GM21367 (cell line): ENCODE results near the gene SIGLEC9.

Source experiments
- ATAC-seq: cut with Tn5 transposase; IDR thresholded peaks from one replicate; pipeline ENCODE4 v1.9.1; 2021; ENCODE audit not compliant: unreplicated experiment

Gene SIGLEC9

DNA sequence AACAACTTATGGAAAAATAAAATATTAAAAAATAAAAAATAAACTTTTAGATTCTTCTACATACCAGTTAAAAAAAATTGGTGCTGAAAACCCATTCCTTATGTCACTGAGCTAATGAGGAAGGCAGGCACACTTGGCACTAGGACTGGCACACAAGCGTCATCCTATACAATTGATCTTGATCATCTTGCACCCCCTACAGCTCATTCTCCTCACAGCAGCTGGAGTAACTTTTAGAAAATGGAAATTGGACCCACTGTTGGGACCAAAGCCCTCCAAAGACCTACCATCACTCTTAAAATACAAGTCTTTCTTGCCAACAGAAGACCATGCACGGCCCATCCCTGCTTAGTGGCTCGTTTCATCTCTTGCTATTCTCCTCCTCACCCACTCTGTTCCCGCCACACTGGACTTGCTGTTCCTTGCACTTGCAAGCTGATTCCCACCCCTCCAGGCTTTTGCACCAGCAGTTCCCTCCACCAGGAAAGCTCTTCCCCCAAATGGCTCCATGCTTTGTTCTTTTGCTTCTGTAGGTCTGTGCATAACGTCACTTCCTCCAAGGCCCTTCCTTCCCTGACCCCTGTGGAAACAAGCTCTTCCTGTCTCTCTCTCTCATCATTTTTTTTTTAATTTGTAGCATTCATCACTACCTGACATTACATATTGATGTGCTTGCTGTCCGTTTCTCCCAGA is 28.1 kb upstream of the SIGLEC9 start:
- no peak for ATAC-seq

DNA sequence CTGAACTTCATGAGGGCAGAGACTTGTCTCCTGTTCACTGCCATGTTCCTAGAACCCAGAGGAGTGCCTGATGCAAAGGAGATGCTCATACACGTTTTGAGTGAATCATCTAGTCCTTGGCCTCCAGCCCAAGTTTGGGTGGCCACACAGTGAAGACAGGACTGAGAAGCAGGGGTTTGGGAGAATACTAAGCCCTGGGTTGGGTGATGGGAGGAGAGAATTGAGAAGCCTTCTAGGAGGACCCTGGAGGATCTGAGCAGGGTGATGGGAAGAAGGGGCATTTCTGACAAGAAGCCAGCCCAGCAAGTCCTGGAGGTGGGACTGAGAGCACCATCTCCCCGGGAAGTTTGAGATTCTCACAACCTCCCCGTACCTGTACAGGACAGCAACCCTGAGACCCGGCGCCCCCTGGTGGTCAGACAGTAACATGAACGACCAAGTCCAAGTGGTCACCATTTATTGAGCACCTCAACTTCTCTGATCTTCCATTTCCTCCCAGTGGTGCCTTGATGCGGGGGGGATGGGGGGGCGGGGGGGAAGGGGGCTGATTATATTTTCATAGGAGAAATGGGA is 27.5 kb upstream of the SIGLEC9 start:
- ATAC-seq = no peak

DNA sequence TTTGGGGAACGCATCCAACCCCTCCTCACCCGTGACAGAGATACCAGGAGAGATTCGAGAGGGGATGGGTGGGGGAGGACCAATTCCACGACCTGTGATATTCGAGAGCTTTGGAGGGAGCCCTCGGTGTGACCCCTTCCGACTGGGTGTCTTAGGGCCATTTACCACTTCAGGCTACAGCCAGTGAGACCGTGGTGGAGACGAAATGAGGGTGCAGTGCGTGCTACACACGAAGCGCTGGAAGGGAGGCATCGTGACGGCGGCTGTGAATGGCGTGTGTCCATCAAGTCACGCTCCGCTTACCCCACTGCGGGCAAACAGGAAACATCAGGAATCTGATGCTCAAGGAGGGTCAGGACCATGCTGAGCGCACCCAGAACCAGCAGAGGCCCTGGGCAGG is 26.9 kb upstream of the SIGLEC9 start:
- ATAC-seq = no peak

DNA sequence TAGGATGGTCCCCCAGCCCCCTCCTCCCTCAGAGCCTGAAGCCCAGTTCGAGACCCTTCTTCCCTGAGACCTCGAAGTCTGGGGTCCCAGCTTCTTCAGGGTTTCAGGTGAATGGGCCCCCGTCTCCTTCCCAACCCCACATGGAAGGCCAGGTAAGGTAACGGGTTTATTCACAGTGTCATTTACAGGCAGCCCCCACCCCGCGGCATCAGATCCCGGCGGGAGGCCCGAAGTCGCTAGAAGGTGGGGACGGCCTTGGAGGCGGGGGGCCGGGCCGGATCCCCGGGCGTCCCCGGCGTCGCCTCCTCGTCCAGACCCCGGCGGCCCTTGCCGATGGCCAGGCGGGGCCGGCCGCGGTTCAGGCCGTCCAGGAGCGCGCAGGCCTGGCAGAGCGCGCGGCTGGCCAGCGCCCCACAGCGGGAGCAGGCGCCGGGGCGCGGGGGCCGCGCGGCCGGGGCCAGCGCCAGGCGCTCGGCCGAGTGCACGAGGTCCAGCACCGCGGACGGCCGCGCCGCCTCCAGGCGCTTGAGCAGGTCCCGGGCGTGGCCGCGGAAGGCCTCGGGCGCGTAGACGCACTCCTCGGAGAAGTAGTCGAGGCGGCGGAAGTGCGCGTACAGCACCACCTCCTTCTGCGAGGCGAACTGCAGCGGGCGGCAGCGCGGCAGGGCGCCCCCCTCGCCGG is 26.2 kb upstream of the SIGLEC9 start:
- no peak for ATAC-seq

DNA sequence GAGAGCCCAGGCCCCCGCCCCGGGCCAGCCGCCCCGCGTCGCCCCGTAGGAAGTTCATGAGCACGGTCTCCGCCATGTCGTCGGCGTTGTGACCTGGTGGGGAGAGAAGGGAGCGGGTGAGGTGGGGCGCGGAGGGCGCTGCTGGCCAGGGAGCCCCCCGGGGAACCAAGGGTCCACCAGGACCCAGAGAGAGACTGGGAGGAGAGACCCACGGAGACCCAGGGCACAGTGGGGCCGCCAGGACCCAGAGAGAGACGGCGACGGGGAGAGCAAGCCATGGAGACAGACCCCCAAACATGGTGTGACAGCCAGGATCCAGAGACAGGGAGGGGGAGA is 25.7 kb upstream of the SIGLEC9 start:
- ATAC-seq = no peak

DNA sequence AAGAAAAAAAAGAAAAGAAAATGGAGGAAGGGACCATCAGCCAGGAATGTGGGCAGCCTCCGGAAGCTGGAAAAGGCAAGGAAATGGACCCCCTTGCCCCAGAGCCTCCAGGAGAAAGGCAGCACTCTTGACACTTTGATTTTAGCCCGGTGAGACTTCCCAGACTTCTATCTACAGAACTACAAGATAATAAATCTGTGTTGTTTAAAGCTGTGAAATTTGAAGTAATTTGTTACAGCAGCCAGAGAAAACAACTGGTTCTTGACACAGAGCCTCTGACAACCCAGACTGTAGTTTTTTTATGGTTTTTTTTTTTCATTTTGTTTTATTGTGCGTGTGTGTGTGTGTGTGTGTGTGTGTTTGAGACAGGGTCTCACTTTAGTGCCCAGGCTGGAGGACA is 24.1 kb upstream of the SIGLEC9 start:
- ATAC-seq = no peak

DNA sequence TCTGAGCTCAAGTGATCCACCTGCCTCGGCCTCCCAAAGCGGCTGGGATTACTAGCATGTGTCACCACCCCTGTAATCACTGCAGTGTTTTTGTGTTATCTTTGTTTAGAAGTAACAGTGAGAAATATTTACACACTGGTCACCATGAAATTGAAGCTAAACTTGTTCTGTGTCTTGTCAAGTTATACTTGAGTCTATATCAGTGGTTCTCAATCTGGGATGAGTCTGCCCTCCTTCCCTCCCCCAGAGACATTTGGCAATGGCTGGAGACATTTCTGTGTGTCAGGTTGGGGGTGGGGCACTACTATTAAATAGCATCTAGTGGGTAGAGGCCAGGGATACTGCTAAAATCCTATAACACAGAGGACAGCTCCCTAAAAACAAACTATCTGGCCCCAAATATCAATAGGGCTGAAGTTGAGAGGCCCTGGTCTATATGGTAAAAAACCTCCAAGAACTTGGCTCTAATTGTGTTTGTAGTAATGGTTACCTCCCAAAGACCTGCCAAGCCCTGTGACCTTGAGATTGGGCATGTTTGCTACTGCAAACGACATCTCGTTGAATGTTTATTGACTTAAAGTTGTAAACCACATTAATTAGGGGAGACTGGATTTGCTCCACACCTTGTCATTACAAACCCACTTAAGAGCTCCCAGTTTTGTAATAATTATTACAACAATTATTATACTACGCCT is 23.4 kb upstream of the SIGLEC9 start:
- ATAC-seq = no peak

DNA sequence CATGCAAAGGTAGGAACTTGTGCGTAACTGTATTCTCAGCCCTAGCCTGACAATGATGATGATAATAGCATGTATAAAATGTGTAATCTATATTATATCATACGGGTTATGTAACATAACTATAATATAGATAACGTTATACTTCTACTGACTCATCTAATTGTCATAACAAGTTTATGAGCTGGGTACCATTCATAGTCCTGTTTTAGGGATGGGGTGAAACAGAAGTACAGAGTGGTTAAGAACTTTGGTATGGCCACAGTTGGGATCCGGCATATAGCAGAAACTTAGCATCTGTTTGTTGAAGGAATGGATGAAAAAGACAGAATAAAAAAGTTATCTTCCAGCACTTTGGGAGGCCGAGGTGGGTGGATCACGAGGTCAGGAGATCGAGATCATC is 21.7 kb upstream of the SIGLEC9 start:
- ATAC-seq = no peak

DNA sequence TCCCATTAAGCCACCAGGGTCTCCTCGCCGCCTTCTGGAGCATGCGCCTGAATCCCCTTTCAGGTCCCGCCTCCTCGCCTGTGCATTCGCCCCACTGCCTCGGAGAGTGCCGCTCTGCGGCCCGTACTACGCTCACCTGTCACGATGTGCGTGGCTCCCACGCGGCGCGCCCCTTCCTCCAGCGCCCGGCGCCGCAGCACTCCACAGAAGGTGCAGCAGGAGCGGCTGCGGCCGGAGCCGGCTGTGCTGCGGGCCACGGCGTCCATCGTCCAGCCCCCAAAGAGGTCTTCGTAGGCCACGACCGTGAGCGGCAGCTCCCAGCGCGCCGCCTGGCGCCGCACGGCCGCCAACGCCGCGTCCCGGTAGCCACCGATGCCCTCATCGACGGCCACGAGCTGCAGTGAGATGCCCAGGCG is 20.8 kb upstream of the SIGLEC9 start:
- no peak for ATAC-seq

DNA sequence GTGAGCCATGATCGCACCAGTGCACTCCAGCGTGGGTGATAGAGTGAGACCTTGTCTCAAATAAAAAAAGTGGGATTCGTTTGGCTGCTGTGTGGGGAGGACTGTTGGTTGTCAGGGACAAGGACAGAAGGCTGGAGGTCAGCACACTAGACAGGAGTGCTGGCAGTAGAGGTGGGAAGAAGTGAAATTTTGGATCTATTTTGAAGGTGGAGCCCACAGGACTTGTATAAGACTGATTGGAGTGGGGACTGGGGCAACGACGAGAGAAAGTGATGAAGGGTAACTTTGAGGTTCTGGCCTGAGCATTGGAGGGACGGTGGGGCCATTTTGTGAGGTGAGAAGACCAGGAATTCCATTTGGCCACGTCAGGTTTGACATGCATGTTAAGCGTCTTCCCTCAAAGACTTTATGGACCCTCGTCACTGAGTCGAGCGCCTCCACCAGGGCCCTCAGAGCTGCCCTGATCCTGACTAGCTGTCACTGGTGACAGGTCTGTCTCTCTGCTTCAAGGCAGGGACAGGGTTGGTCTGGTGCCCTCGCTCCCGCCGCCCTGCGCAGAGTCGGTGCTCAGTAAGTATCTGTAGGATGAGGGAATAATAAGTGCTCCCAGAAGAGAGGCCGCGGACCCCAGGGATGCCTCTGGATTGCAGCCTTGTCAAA is 17.2 kb upstream of the SIGLEC9 start:
- no peak for ATAC-seq

DNA sequence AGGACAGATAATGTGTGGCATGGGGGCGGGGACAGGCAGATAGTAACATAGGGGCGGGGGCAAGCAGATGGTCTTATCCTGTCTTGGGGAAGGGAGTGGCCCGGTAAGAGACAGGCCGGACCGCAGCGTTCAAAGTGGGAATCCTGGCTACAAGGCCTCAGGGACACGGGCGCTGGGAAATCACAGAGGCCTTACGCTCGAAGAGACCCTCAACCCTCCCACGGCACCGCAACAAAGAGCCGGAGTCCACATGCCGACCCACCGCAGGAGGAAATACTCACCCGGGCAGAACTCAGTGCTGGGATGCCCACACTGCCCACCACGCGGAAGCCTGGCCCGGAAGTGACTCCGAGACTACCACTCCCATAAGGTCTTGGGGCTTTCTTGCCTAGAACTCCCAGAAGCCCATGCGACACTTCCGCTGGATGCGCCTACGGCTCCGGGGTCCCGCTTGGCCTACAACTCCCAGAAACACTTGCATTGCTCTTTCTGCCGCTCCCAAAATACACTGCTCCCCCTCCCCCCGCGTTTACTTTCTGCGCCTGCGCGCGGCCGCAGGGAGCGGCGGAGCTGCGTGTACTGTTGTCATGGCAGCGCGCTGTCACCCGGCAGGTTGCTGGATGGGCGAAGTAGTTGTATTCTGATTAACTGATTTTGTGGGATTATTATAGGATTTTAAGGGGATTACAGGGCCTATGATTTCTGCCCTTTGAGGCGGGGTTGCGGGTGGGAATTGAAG is 16.5 kb upstream of the SIGLEC9 start, which contains the start of gene CTU1:
TSS of gene CTU1 (minus strand) at position 344 of the 739 bp plus-strand sequence. CDS start 3,840 bp downstream, outside the sequence.
- ATAC-seq = peak; percentile 90

DNA sequence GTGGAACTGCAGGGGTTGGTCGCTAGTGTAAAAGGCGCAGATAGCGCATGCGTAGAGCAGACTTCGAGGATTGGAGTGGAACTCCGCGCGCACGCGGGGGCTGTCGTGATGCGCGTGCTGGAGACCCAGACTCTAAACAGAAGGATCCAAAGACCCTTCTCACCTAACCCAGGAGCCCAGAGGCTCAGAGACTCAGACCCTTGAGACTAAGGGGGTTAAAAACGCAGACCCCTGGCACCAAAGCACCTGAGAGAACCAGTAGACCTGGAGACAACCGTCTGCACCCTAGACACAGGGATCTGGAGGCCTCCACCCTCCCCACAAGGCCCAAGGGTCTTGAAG is 15.9 kb upstream of the SIGLEC9 start:
- ATAC-seq = peak; percentile 16

DNA sequence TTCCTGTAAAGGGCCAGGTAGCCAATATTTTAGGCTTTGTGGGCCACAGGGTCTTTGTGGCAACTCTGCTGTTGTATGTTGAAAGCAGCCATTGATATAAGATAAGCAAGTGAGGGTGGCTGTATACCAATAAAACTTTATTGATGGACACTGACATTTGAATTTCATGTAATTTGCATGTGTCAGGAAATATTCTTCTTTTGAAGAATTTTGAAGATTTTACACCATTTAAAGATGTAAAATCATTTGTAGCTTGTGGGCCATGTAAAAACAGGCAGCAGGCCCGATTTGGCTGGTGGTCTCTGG is 14.1 kb upstream of the SIGLEC9 start:
- ATAC-seq = no peak

DNA sequence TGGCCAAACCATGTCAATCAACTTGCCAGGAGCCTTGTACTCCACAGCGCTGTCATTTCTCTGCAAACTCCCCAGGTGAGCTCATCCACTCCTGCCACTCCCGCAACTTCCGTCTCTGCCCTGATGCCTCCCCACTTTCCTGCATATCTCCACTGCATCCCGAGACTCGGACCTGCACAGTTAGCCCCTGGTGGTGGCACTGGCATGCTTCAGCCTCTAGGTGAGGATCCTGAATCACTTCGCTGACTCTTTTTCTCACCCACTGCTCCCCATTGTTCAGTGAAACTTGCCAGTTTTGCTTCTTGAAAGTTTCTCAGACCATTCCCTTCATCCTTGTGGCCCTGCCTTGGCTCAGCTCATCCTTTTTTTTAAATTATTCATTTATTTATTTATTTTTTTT is 13.1 kb upstream of the SIGLEC9 start:
- ATAC-seq = no peak

DNA sequence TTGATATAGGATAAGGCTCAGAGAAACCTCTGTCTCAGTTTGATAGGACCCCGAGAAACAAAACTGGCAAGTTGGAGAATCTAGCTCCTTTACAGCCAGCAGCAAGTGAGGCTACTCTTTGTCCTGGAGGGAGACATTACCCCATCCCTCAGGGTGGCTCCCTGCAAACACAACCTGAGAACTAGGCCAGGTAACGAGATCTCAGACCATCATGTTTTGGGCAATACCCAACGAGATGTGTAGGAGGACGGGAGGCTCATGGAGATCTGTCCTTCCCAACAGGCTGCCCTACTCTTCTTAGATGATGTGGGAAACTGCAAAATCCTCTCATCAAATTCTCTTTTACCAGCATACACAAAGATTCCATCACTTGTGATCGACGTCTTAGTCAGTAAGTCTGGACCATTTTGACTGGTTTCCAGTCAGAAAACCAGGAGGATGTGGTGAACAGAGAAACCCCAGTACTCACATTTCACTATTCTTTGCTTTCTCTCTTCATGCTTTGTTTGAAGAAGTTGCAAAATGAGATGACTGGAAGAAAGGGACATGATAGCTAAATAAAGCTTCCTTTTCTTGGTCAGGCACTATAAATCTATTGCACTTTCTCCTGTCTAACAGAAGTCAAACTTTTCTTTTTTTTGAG is 10.5 kb upstream of the SIGLEC9 start:
- no peak for ATAC-seq

DNA sequence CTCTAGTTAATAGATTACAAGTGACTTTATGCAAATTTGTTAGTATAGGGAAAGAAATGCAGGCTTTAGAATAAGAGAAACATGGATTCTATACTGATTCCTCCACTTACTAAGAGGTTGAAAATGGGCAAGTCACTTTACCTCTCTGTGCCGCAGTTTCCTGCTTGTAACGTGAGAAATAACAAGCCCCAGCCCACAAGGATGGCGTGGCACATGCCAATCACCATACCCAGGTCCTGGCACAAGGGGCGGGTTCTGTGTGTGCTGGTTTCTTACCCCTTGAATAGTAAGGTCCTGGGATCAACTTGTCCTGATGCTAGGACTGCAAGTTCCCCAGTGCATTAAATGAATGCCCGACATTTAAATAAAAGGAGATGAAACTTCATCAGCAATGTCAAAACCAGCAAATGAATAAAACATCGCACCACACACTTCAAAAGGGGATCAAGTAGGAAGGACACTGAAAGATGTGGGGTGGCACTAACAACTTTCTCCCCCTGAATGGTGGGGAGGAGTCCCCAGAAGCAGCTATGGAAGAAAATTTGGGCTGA is 7.9 kb upstream of the SIGLEC9 start:
- no peak for ATAC-seq

DNA sequence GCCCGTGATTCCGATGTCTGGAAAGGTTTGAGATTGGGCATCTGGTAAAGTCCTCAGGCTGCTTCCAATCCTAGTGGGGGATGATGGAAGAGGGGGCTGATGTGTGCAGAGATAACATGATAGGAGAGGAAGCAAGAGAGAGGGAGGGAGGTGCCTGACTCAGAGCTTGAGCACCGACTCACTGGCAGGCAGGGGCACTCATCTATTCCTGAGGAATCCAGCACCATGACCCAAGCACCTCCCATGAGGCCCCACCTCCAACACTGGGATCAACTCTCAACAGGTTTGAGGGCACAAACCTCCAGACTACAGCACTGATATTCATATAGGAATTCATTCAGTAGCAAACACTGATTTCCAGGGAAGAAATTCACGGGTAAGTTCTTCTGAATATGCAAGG is 5.6 kb upstream of the SIGLEC9 start:
- no peak for ATAC-seq

DNA sequence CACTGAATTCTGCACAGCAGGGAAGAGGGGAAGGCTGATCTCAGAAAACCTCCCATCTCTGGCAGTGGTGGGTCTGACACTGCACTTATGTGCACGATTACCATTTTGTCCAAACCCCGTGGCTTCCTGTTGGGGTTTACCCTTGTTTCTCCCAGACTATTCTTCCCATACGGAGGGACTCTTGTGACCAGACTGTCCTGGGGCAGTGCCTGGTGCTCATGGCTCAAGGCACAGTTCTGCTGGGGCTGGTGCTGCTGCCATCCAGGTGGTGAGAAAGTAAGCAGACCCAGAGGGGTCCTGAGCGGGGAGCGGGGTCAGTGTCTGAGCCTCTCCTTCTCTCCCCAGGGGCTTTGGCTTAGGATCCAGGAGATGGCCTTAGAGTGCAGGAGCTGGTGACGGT is 5.1 kb upstream of the SIGLEC9 start:
- ATAC-seq = no peak

DNA sequence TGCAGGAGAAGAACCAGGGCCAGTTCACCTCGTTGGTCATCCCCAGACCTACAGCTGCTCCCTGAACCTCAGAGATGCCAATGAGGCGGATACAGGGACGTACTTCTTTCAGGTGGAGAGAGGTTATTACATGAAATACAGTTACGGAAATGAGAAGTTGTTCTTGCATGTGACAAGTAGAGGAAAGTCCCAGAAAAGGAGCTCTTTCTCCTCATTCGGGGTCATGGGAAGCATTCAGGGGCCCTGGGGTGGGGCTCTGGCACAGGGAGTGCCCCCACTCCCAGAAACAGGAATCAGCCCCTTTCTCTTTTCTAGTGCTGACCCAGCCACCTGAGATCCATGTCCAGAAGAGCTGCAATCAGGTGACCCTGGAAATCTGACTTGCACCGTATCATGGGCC is 4.5 kb upstream of the SIGLEC9 start:
- no peak for ATAC-seq

DNA sequence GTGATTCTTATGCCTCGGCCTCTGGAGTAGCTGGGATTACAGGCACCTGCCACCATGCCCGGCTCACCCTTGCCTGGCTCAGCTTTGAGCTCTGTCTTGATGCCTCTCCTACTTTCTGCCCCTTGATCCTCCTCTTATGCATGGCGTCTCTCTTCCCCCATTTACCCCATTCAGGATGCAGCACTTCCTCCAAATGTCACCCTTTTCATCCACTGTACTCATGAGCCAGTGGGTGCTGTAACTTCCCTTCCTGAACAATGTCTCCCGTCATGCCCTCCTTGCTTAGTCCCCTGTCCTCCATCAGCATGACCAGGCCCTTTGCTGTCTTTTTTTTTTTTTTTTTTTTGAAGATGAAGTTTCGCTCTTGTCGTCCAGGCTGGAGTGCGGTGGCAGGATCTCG is 3.4 kb upstream of the SIGLEC9 start:
- ATAC-seq = no peak
